Neural cell (in vitro differentiated cells): ENCODE data around the gene DLST. TPM values are rescaled to one million over a fixed set of nuclear protein-coding genes. Genes with fewer than 3 reads are reported as not detected.

ENCODE experiments used
- H2AFZ ChIP-seq: fragments of 200-600, 300-800 bp; sonication (generic), shearing (Covaris generic); 2 replicates; pipeline ENCODE4 v1.6.0; 2014; ENCODE audit warnings: low read depth, mild to moderate bottlenecking, antibody characterized with exemption, low read length, moderate library complexity
- H3F3A ChIP-seq: fragments of 200-600 bp; shearing (Covaris generic); 2 replicates; pipeline ENCODE4 v1.6.1; 2016; ENCODE audit warnings: mild to moderate bottlenecking, moderate library complexity, mixed read lengths, antibody characterized with exemption, low read length; ENCODE audit not compliant: insufficient read depth, poor library complexity, severe bottlenecking
- H3K27ac ChIP-seq: fragments of 200-600, 300-800 bp; sonication (generic), shearing (Covaris generic); 2 replicates; pipeline ENCODE4 v1.5.1; 2014; ENCODE audit warnings: mild to moderate bottlenecking, low read length, moderate library complexity
- H3K27me3 ChIP-seq: fragments of 300-800, 200-600 bp; sonication (generic), shearing (Covaris generic); 2 replicates; pipeline ENCODE4 v1.6.0; 2014; ENCODE audit warnings: mild to moderate bottlenecking, low read depth, low read length, moderate library complexity; ENCODE audit not compliant: insufficient read depth
- H3K36me3 ChIP-seq: fragments of 300-800, 200-600 bp; sonication (generic), shearing (Covaris generic); 2 replicates; pipeline ENCODE4 v1.5.1; 2014; ENCODE audit warnings: mild to moderate bottlenecking, antibody characterized with exemption, low read length, moderate library complexity; ENCODE audit not compliant: insufficient read depth
- H3K4me2 ChIP-seq: fragments of 300-800, 200-600 bp; sonication (generic), shearing (Covaris generic); 2 replicates; pipeline ENCODE4 v1.6.0; 2014; ENCODE audit warnings: mild to moderate bottlenecking, low read length
- H3K4me3 ChIP-seq: fragments of 300-800, 200-600 bp; sonication (generic), shearing (Covaris generic); 2 replicates; pipeline ENCODE4 v1.5.1; 2014; ENCODE audit warnings: mild to moderate bottlenecking, low read length, moderate library complexity
- H3K79me2 ChIP-seq: fragments of 200-600 bp; shearing (Covaris generic); replicated peaks from 2 replicates; pipeline ENCODE4 v1.6.0; 2014; ENCODE audit warnings: mild to moderate bottlenecking, low read length, moderate library complexity; ENCODE audit not compliant: insufficient read depth
- H3K9ac ChIP-seq: fragments of 300-800, 200-600 bp; sonication (generic), shearing (Covaris generic); 2 replicates; pipeline ENCODE4 v1.6.1; 2016; ENCODE audit warnings: mild to moderate bottlenecking, low read length, mixed read lengths
- H3K9me2 ChIP-seq: fragments of 200-600 bp; shearing (Covaris generic); 2 replicates; pipeline ENCODE4 v1.6.1; 2016; ENCODE audit warnings: mild to moderate bottlenecking, low read length, mixed read lengths; ENCODE audit not compliant: insufficient read depth
- H3K9me3 ChIP-seq: fragments of 200-600, 300-800 bp; sonication (generic), shearing (Covaris generic); 2 replicates; pipeline ENCODE4 v1.6.1; 2016; ENCODE audit warnings: mild to moderate bottlenecking, mixed run types, low read length, moderate library complexity, mixed read lengths
- H4K20me1 ChIP-seq: fragments of 200-600 bp; shearing (Covaris generic); 2 replicates; pipeline ENCODE4 v1.6.1; 2016; ENCODE audit warnings: mild to moderate bottlenecking, mixed run types; ENCODE audit not compliant: insufficient read depth
- CTCF ChIP-seq: fragments of 450-650 bp; IDR thresholded peaks from 2 replicates; pipeline ENCODE4 v1.5.1; 2014; ENCODE audit warnings: antibody characterized with exemption, mild to moderate bottlenecking, moderate library complexity; ENCODE audit not compliant: poor library complexity, severe bottlenecking
- EP300 ChIP-seq: fragments of 450-650 bp; conservative IDR thresholded peaks from 2 replicates; pipeline ENCODE4 v1.6.1; 2014; ENCODE audit warnings: antibody characterized with exemption, mild to moderate bottlenecking, moderate library complexity; ENCODE audit not compliant: poor library complexity, severe bottlenecking
- EZH2 ChIP-seq: fragments of 200-600, 300-800 bp; shearing (Covaris generic), sonication (generic); IDR thresholded peaks from 2 replicates; pipeline ENCODE4 v1.6.1; 2014; ENCODE audit warnings: antibody characterized with exemption, low read length, borderline replicate concordance, mild to moderate bottlenecking; ENCODE audit not compliant: insufficient read depth, poor library complexity, severe bottlenecking
- MXI1 ChIP-seq: fragments of 450-650 bp; conservative IDR thresholded peaks from 2 replicates; pipeline ENCODE4 v1.6.1; 2014; ENCODE audit warnings: antibody characterized with exemption, mild to moderate bottlenecking; ENCODE audit not compliant: poor library complexity, severe bottlenecking
- REST ChIP-seq: IDR thresholded peaks from 2 replicates; pipeline ENCODE4 v1.6.1; 2012; ENCODE audit warnings: borderline replicate concordance
- SMC3 ChIP-seq: fragments of 450-650 bp; conservative IDR thresholded peaks from 2 replicates; pipeline ENCODE4 v1.6.1; 2014; ENCODE audit warnings: antibody characterized with exemption, mild to moderate bottlenecking, moderate library complexity; ENCODE audit not compliant: poor library complexity
- TAF1 ChIP-seq: IDR thresholded peaks from 2 replicates; pipeline ENCODE4 v1.6.1; 2012; ENCODE audit warnings: low read depth
- polyA plus RNA-seq: library from polyadenylated mRNA; depleted of rRNA; stranded (reverse); fragments of >200 nt; gene quantifications from 2 replicates; pipeline ENCODE4 v1.2.3, GENCODE V29; 2014

The DLST gene
- polyA plus RNA-seq, 1 donor from 2014 or later, result 59.7 TPM

GRCh38 chr14:74936151-74936550, 54.4 kb downstream of the DLST start:
- Histone ChIP-seq H3K27me3 (no peaks in the 10 kb centered on the region), H3K27ac (no peak overlapping the region), H3F3A (no peaks in the 10 kb centered on the region), H3K9ac (no peak overlapping the region), H3K4me2 (no peak overlapping the region), H3K36me3 (no peaks in the 10 kb centered on the region), H3K9me2 (no peaks in the 10 kb centered on the region), H3K4me3 (no peak overlapping the region), H3K9me3 (no peaks in the 10 kb centered on the region), H4K20me1 (no peaks in the 10 kb centered on the region), H3K79me2 (no peaks in the 10 kb centered on the region), H2AFZ (no peak overlapping the region)
- no peak for TF ChIP-seq CTCF

GRCh38 chr14:74936731-74937130, 55.0 kb downstream of the DLST start:
- Histone ChIP-seq H3K4me2 (no peak overlapping the region), H3K27me3 (no peaks in the 10 kb centered on the region), H3K79me2 (no peaks in the 10 kb centered on the region), H3K9ac (no peak overlapping the region), H4K20me1 (no peaks in the 10 kb centered on the region), H3K27ac (no peak overlapping the region), H3F3A (no peaks in the 10 kb centered on the region), H2AFZ (no peak overlapping the region), H3K9me3 (no peaks in the 10 kb centered on the region), H3K4me3 (no peak overlapping the region), H3K9me2 (no peaks in the 10 kb centered on the region), H3K36me3 (no peaks in the 10 kb centered on the region)
- TF ChIP-seq CTCF (no peak), SMC3 (no peak), TAF1 (no peak)

GRCh38 chr14:74937171-74937570, 55.5 kb downstream of the DLST start:
- Histone ChIP-seq H3K36me3 (no peaks in the 10 kb centered on the region), H4K20me1 (no peaks in the 10 kb centered on the region), H3K4me2 (no peak overlapping the region), H3K9me2 (no peaks in the 10 kb centered on the region), H3K4me3 (no peak overlapping the region), H3K9me3 (no peaks in the 10 kb centered on the region), H2AFZ (no peak overlapping the region), H3K27ac (no peak overlapping the region), H3K79me2 (no peaks in the 10 kb centered on the region), H3F3A (no peaks in the 10 kb centered on the region), H3K27me3 (no peaks in the 10 kb centered on the region), H3K9ac (no peak overlapping the region)
- TF ChIP-seq REST (no peak), EP300 (no peak), EZH2 (no peak), MXI1 (no peak)
